Measurements from ENCODE around the gene GPC6.

GRCh38 chr13:94115054-94115453 is 888.4 kb downstream of the GPC6 start:
- TF ChIP-seq POLR2AphosphoS5 (IDR thresholded peaks at IDR 0.05; ENCODE audit: low read depth) = no peak
- no peak for TF ChIP-seq REST (IDR thresholded peaks at IDR 0.05; ENCODE audit: insufficient replicate concordance, low read depth)

Data from HL-60 (cell line).